Naive thymus-derived CD4-positive, alpha-beta T cell (primary cell): Measurements from ENCODE around the gene GALNT13. TPM values are rescaled to one million over a fixed set of nuclear protein-coding genes. Genes with fewer than 3 reads are reported as not detected.

Experiments
- ATAC-seq: fragments of 150-1000 bp; cut with Tn5 transposase; 2 replicates; pipeline ENCODE4 v1.10.0; 2021; ENCODE audit warnings: mild to moderate bottlenecking, moderate library complexity
- CTCF ChIA-PET: fragments of 350-600 bp; sonication (Branson Sonifier 250); formaldehyde crosslinking; loops from one replicate; lab custom pipeline; 2021; ENCODE audit warnings: antibody characterized with exemption; lab: Charles Lee
- POLR2A ChIA-PET: fragments of 350-600 bp; sonication (Branson Sonifier 250); formaldehyde crosslinking; loops from one replicate; lab custom pipeline; 2021; ENCODE audit warnings: antibody characterized with exemption, inconsistent platforms; lab: Charles Lee
- DNase-seq, 9 donors: peaks; one replicate each; pipeline versions ENCODE4 v3.0.0 to v3.0.0-alpha.2; 2020 to 2022; ENCODE audit warnings: mixed read lengths in 1 of 9
- H3K27ac ChIP-seq: one replicate; pipeline ENCODE4 v1.7.0; 2013; ENCODE audit warnings: mild to moderate bottlenecking, low read depth, low read length, moderate library complexity
- H3K27me3 ChIP-seq, 2 donors: one replicate each; pipeline ENCODE4 v1.7.0; 2013; ENCODE audit warnings: low read length in 2 of 2, mild to moderate bottlenecking in 2 of 2, moderate library complexity in 2 of 2; ENCODE audit not compliant: control insufficient read depth in 2 of 2, insufficient read depth in 2 of 2
- H3K36me3 ChIP-seq, 3 experiments: 1 replicate in 2 of 3; 2 replicates in 1 of 3; pipeline ENCODE4 v1.7.0; 2013; ENCODE audit warnings: low read length in 3 of 3, mild to moderate bottlenecking in 3 of 3, moderate library complexity in 1 of 3; ENCODE audit not compliant: insufficient read depth in 3 of 3, control insufficient read depth in 2 of 3
- H3K4me1 ChIP-seq, 2 donors: one replicate each; pipeline ENCODE4 v1.7.0; 2013; ENCODE audit warnings: low read length in 2 of 2, mild to moderate bottlenecking in 2 of 2, moderate library complexity in 1 of 2; ENCODE audit not compliant: control insufficient read depth in 2 of 2, insufficient read depth in 2 of 2
- H3K4me3 ChIP-seq: 2 replicates; pipeline ENCODE4 v1.7.0; 2013; ENCODE audit warnings: mild to moderate bottlenecking, low read length
- H3K9me3 ChIP-seq, 3 experiments: 1 replicate in 2 of 3; 2 replicates in 1 of 3; pipeline ENCODE4 v1.7.0; 2013; ENCODE audit warnings: low read length in 3 of 3; ENCODE audit not compliant: control insufficient read depth in 2 of 3
- H3K27ac Mint-ChIP-seq, 9 donors: one replicate each; pipeline ENCODE4 v1.8.0; 2020 to 2022; ENCODE audit warnings: mixed read lengths in 9 of 9, mild to moderate bottlenecking in 8 of 9, moderate library complexity in 5 of 9, inconsistent platforms in 2 of 9
- H3K27me3 Mint-ChIP-seq, 5 donors: one replicate each; pipeline ENCODE4 v1.8.0; 2021 to 2022; ENCODE audit warnings: mixed read lengths in 5 of 5, mild to moderate bottlenecking in 1 of 5
- H3K36me3 Mint-ChIP-seq, 5 donors: one replicate each; pipeline ENCODE4 v1.8.0; 2020 to 2022; ENCODE audit warnings: mixed read lengths in 5 of 5, mild to moderate bottlenecking in 3 of 5, inconsistent platforms in 1 of 5
- H3K4me1 Mint-ChIP-seq, 7 donors: one replicate each; pipeline ENCODE4 v1.8.0; 2020 to 2022; ENCODE audit warnings: mixed read lengths in 7 of 7, mild to moderate bottlenecking in 3 of 7, inconsistent platforms in 1 of 7
- H3K4me3 Mint-ChIP-seq, 10 donors: one replicate each; pipeline ENCODE4 v1.8.0; 2020 to 2022; ENCODE audit warnings: mild to moderate bottlenecking in 10 of 10, mixed read lengths in 10 of 10, moderate library complexity in 6 of 10, inconsistent platforms in 2 of 10
- H3K9me3 Mint-ChIP-seq, 11 donors: one replicate each; pipeline ENCODE4 v1.8.0; 2020 to 2022; ENCODE audit warnings: mixed read lengths in 11 of 11, mild to moderate bottlenecking in 4 of 11, inconsistent platforms in 1 of 11, moderate library complexity in 1 of 11
- intact Hi-C, 2 donors: fragments of 100-400 bp; cut with micrococcal nuclease; formaldehyde crosslinking; loops; one replicate each; pipeline ENCODE4 v1.15.1; 2023
- polyA plus RNA-seq, 2 donors: library from polyadenylated mRNA; unstranded; fragments of 300-500 nt; fragmentation: Illumina TruSeq; gene quantifications; one replicate each; pipeline ENCODE4 v1.2.3, GENCODE V29; 2021
- total RNA-seq, 6 experiments: library from RNA in 5 of 6; stranded (reverse) in 5 of 6; gene quantifications; 1 replicate in 5 of 6; 2 replicates in 1 of 6; pipeline ENCODE4 v1.2.3 and lab custom pipeline; 2021 to 2026

GALNT13 gene
- total and polyA plus RNA-seq, 7 experiments from 2014 or later: 0.44 TPM; not detected in 6

GRCh38 chr2:153886833-153887232, 15.1 kb downstream of the GALNT13 start:
- Histone ChIP-seq H3K4me1 (no peaks in the 10 kb centered on the region), H3K27ac (no peak overlapping the region), H3K27me3 (no peaks in the 10 kb centered on the region), H3K36me3 (no peaks in the 10 kb centered on the region), H3K4me3 (no peak overlapping the region), H3K9me3 (no peaks in the 10 kb centered on the region)
- POLR2A ChIA-PET: no interaction called here
- peaks cover 0 to 8% (median 0%) of the 10 kb centered on the region in 11 donors for H3K9me3 Mint-ChIP-seq
- no peak for DNase-seq
- H3K4me1 Mint-ChIP-seq: no peaks in the 10 kb centered on the region
- CTCF ChIA-PET: no interaction called here
- H3K4me3 Mint-ChIP-seq: no peak overlapping the region
- H3K27me3 Mint-ChIP-seq: no peaks in the 10 kb centered on the region
- no peaks in the 10 kb centered on the region for H3K36me3 Mint-ChIP-seq
- intact Hi-C loops: no loop called here
- H3K27ac Mint-ChIP-seq: no peak overlapping the region
- ATAC-seq: no peak

GRCh38 chr2:153890576-153890975, 18.9 kb downstream of the GALNT13 start:
- no peaks in the 10 kb centered on the region for H3K27me3 Mint-ChIP-seq
- H3K27me3 ChIP-seq: no peaks in the 10 kb centered on the region
- ATAC-seq (no peak), DNase-seq (no peak)
- ChIA-PET CTCF (no interaction called here), POLR2A (no interaction called here)
- H3K9me3 ChIP-seq: no peaks in the 10 kb centered on the region
- no peak overlapping the region for H3K27ac ChIP-seq
- H3K36me3 Mint-ChIP-seq: no peaks in the 10 kb centered on the region
- H3K36me3 ChIP-seq: no peaks in the 10 kb centered on the region
- no peak overlapping the region for H3K4me3 ChIP-seq
- intact Hi-C loops: no loop called here
- no peaks in the 10 kb centered on the region for H3K4me1 ChIP-seq
- H3K27ac Mint-ChIP-seq: no peak overlapping the region
- no peak overlapping the region for H3K4me3 Mint-ChIP-seq
- H3K4me1 Mint-ChIP-seq: no peaks in the 10 kb centered on the region
- H3K9me3 Mint-ChIP-seq: peaks cover 0 to 16% (median 5%) of the 10 kb centered on the region in 11 donors

DNA sequence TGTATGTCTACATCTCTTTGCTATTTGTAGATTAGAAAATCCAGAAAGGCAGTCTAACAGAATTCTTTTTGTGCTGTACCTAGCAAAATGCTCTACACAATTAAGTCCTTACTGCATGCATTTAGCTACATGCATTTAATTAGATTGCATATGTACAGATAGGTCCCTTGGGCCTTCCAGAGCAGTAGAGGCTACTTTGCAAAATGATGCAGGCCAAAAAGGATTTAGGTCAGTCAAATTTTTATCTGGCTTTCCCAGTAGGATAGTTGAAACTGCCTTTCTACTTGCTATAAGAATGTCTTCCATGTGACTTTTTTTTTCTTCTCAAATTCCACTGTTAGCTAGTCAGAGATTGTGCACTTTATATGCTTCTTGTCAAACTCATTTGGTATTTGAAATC, 19.3 kb downstream of the GALNT13 start:
- ATAC-seq (no peak), DNase-seq (no peak)
- no peak overlapping the region for H3K27ac ChIP-seq
- no peaks in the 10 kb centered on the region for H3K36me3 Mint-ChIP-seq
- ChIA-PET CTCF (no interaction called here), POLR2A (no interaction called here)
- H3K4me1 Mint-ChIP-seq: no peaks in the 10 kb centered on the region
- no peak overlapping the region for H3K27ac Mint-ChIP-seq
- no peak overlapping the region for H3K4me3 ChIP-seq
- H3K27me3 Mint-ChIP-seq: no peaks in the 10 kb centered on the region
- peaks cover 0 to 16% (median 5%) of the 10 kb centered on the region in 11 donors for H3K9me3 Mint-ChIP-seq
- no peak overlapping the region for H3K4me3 Mint-ChIP-seq
- H3K36me3 ChIP-seq: no peaks in the 10 kb centered on the region
- intact Hi-C loops: no loop called here
- no peaks in the 10 kb centered on the region for H3K9me3 ChIP-seq
- H3K4me1 ChIP-seq: no peaks in the 10 kb centered on the region
- no peaks in the 10 kb centered on the region for H3K27me3 ChIP-seq

DNA sequence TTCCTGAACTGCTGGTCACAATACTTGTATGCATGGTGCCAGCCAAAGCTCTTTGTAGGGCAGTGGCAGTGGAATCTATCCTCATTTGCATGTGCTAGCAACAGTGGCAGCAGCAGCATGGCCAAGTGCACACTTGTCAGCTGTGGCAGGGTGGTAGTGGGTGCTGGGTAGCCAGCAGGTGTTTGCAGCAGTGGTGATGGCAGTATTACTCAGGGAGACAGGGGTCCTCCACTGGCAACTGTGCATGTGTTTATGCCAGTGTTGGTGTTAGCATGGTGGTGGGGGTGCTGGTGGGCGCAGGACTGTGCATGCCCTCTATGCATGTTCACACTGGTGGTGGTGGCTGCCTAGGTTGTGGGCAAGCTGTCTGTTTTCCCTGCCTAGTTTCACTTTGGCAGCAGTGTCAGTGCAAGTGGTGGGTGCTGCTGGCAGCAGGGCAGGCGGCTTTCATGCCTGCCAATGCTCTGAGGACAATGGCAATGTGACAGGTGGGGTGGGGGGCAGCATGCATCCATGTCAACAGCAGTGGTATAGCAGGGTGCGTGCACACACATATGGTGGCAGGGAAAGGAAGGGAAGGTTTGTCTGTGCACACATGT, 41.2 kb downstream of the GALNT13 start:
- Mint-ChIP-seq H3K27ac (no peak overlapping the region), H3K9me3 (peaks cover 4 to 26% (median 10%) of the 10 kb centered on the region in 11 donors), H3K4me3 (no peak overlapping the region), H3K36me3 (no peaks in the 10 kb centered on the region), H3K4me1 (no peaks in the 10 kb centered on the region), H3K27me3 (no peaks in the 10 kb centered on the region)
- Histone ChIP-seq H3K27me3 (no peaks in the 10 kb centered on the region), H3K27ac (no peak overlapping the region), H3K4me1 (no peaks in the 10 kb centered on the region), H3K36me3 (no peaks in the 10 kb centered on the region), H3K4me3 (no peak overlapping the region), H3K9me3 (no peaks in the 10 kb centered on the region)
- intact Hi-C loops: no loop called here
- ChIA-PET CTCF (no interaction called here), POLR2A (no interaction called here)
- DNase-seq (no peak), ATAC-seq (no peak)

DNA sequence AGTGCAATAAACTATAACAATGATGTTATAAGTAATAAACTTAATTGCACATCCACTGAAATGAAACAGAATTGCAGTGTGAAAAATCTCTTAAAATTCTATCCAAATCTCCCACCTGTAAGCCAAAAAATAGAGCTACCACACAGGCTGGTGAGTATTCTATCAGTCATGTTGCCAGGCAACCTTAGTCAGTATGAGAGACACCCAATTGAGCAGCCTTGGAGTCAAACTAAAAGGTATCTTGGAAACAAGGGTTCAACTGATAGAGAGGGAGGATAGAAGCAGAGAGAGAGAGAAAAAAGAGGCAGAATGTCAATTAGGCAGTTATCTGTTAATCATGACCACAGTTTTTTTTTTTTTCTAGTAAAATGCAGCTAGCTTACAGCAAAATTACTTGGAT, 45.8 kb downstream of the GALNT13 start:
- H3K36me3 ChIP-seq: no peaks in the 10 kb centered on the region
- Mint-ChIP-seq H3K9me3 (peaks cover 0 to 6% (median 3%) of the 10 kb centered on the region in 11 donors), H3K36me3 (no peaks in the 10 kb centered on the region), H3K27me3 (no peaks in the 10 kb centered on the region), H3K27ac (no peak overlapping the region), H3K4me3 (no peak overlapping the region), H3K4me1 (no peaks in the 10 kb centered on the region)
- H3K9me3 ChIP-seq: no peaks in the 10 kb centered on the region
- H3K27me3 ChIP-seq: no peaks in the 10 kb centered on the region
- no peak overlapping the region for H3K4me3 ChIP-seq
- ChIA-PET POLR2A (no interaction called here), CTCF (no interaction called here)
- intact Hi-C loops: no loop called here
- H3K4me1 ChIP-seq: no peaks in the 10 kb centered on the region
- H3K27ac ChIP-seq: no peak overlapping the region
- ATAC-seq (no peak), DNase-seq (no peak)

- ChIA-PET CTCF (no interaction called here), POLR2A (no interaction called here)
- H3K9me3 Mint-ChIP-seq: peaks cover 2 to 35% (median 9%) of the 10 kb centered on the region in 11 donors
- Histone ChIP-seq H3K27me3 (no peaks in the 10 kb centered on the region), H3K4me1 (no peaks in the 10 kb centered on the region), H3K27ac (no peak overlapping the region), H3K36me3 (no peaks in the 10 kb centered on the region), H3K4me3 (no peak overlapping the region), H3K9me3 (no peaks in the 10 kb centered on the region)
- ATAC-seq (no peak), DNase-seq (no peak)
- H3K36me3 Mint-ChIP-seq: no peaks in the 10 kb centered on the region
- H3K27ac Mint-ChIP-seq: no peak overlapping the region
- no peak overlapping the region for H3K4me3 Mint-ChIP-seq
- intact Hi-C loops: no loop called here
- no peaks in the 10 kb centered on the region for H3K4me1 Mint-ChIP-seq
- no peaks in the 10 kb centered on the region for H3K27me3 Mint-ChIP-seq
Measured at GRCh38 chr2:153935511-153935910, 63.8 kb downstream of the GALNT13 start.

DNA sequence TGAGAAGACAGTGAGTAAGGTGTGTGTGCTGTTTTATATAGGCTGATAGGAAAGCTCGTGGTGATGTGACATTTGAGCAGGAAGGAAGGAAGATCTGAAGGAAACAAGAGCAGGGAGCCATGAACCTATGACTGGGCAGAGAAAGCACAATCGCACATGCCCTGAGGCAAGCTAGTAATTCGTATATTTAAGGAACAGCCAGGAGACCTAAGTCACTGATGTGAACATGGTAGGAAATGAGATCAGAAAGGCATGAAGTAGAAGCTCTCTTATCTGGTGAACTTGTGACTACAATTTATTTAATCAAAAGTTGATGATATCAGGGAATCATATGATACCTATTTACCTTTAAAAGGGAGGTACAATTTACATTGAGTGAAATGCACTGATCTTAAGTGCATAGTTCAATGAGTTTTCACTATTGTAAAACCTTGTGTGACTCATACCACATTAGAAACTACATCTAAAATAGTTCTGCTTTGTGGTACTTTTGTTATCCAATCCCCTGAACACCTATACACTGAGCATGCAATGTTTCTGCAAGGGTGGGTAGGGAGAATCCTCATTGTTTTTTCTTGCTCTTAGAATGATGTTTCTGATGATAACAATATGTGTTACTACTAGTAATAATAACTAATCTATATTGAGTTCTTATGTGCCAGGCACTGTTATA, 67.5 kb downstream of the GALNT13 start:
- intact Hi-C loops: no loop called here
- Mint-ChIP-seq H3K4me1 (no peaks in the 10 kb centered on the region), H3K36me3 (no peaks in the 10 kb centered on the region), H3K27me3 (no peaks in the 10 kb centered on the region), H3K27ac (no peak overlapping the region), H3K9me3 (peaks cover 0 to 20% (median 3%) of the 10 kb centered on the region in 11 donors), H3K4me3 (no peak overlapping the region)
- no peak overlapping the region for H3K4me3 ChIP-seq
- H3K27me3 ChIP-seq: no peaks in the 10 kb centered on the region
- ChIA-PET POLR2A (no interaction called here), CTCF (no interaction called here)
- no peaks in the 10 kb centered on the region for H3K4me1 ChIP-seq
- no peak overlapping the region for H3K27ac ChIP-seq
- ATAC-seq (no peak), DNase-seq (no peak)
- H3K36me3 ChIP-seq: no peaks in the 10 kb centered on the region
- H3K9me3 ChIP-seq: no peaks in the 10 kb centered on the region
